Measurements from ENCODE around the gene SLC39A10. TPM values are rescaled to one million over a fixed set of nuclear protein-coding genes. Genes with fewer than 3 reads are reported as not detected.

SLC39A10 gene
- total RNA-seq, 1 donor from 2014 or later: 37.4 TPM

- Mint-ChIP-seq H3K27me3 (ENCODE audit: unreplicated experiment) (no peaks in the 10 kb centered on the region), H3K4me1 (ENCODE audit: unreplicated experiment) (peaks cover 4% of the 10 kb centered on the region), H3K9me3 (ENCODE audit: unreplicated experiment) (no peaks in the 10 kb centered on the region), H3K4me3 (ENCODE audit: unreplicated experiment) (no peak overlapping the region), H3K36me3 (ENCODE audit: unreplicated experiment) (no peaks in the 10 kb centered on the region), H3K27ac (ENCODE audit: unreplicated experiment) (no peak overlapping the region)
- TF ChIP-seq CTCF (IDR thresholded peaks at IDR 0.05): no peak
- DNase-seq (ENCODE audit: extremely low spot score, unreplicated experiment): no peak
These were observed 8.2 kb upstream of the SLC39A10 start for GRCh38 chr2:195648787-195649186.

DNA sequence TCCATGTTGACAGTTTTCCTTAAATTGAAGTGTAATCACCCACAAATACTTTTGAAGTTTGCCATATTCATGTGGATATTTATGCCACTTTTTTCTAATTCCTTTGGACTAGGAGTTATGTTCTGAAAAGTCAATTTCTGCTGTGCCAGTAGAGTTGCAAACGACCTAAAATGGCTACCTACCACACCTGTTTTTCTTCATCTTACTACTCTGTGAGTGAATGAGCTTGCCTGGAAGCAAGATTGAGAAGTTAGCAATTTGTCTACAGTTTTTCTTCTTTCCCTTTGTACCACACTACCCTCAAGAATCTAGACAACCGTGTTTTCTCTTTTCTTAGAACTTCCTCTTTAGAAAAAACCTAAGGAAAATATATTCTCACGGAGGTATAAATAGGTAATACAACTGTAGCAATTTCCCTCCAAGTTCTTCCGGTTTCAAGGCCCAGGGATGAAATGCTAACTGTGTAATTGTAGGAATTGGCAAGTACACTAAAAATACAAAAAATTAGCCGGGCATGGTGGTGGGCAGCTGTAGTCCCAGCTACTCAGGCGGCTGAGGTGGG lies 7.3 kb upstream of the SLC39A10 start:
- peaks cover 4% of the 10 kb centered on the region for H3K4me1 Mint-ChIP-seq (ENCODE audit: unreplicated experiment)
- DNase-seq (ENCODE audit: extremely low spot score, unreplicated experiment): no peak
- H3K9me3 Mint-ChIP-seq (ENCODE audit: unreplicated experiment): no peaks in the 10 kb centered on the region
- no peak for TF ChIP-seq CTCF (IDR thresholded peaks at IDR 0.05)
- H3K36me3 Mint-ChIP-seq (ENCODE audit: unreplicated experiment): no peaks in the 10 kb centered on the region
- no peak overlapping the region for H3K27ac Mint-ChIP-seq (ENCODE audit: unreplicated experiment)
- no peak overlapping the region for H3K4me3 Mint-ChIP-seq (ENCODE audit: unreplicated experiment)
- H3K27me3 Mint-ChIP-seq (ENCODE audit: unreplicated experiment): no peaks in the 10 kb centered on the region

- no peak for TF ChIP-seq CTCF (IDR thresholded peaks at IDR 0.05)
- Mint-ChIP-seq H3K4me1 (ENCODE audit: unreplicated experiment) (peaks cover 4% of the 10 kb centered on the region), H3K9me3 (ENCODE audit: unreplicated experiment) (no peaks in the 10 kb centered on the region), H3K27me3 (ENCODE audit: unreplicated experiment) (no peaks in the 10 kb centered on the region), H3K27ac (ENCODE audit: unreplicated experiment) (no peak overlapping the region), H3K36me3 (ENCODE audit: unreplicated experiment) (no peaks in the 10 kb centered on the region), H3K4me3 (ENCODE audit: unreplicated experiment) (no peak overlapping the region)
- DNase-seq (ENCODE audit: extremely low spot score, unreplicated experiment): no peak
These were observed 6.0 kb upstream of the SLC39A10 start for GRCh38 chr2:195651046-195651445.

DNA sequence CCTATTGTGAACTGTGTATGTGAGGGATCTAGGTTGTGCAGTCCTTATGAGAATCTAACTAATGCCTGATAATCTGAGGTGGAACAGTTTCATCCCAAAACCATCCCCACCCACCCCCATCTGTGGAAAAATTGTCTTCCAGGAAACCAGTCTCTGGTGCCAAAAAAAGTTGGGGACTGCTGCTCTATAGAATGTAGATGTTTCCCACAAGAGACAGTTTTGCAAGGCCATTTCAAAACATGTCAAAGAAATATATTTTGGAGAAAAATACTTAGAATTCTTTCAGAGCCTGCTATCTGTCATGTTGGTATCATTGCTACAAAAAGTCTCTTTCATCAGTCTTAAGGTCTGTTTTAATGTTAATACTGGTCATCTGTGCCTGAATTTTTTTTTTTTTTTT lies 4.1 kb upstream of the SLC39A10 start:
- Mint-ChIP-seq H3K4me1 (ENCODE audit: unreplicated experiment) (peaks cover 10% of the 10 kb centered on the region), H3K27ac (ENCODE audit: unreplicated experiment) (no peak overlapping the region), H3K36me3 (ENCODE audit: unreplicated experiment) (no peaks in the 10 kb centered on the region), H3K9me3 (ENCODE audit: unreplicated experiment) (no peaks in the 10 kb centered on the region), H3K4me3 (ENCODE audit: unreplicated experiment) (no peak overlapping the region), H3K27me3 (ENCODE audit: unreplicated experiment) (no peaks in the 10 kb centered on the region)
- no peak for DNase-seq (ENCODE audit: extremely low spot score, unreplicated experiment)
- no peak for TF ChIP-seq CTCF (IDR thresholded peaks at IDR 0.05)

- no peak for TF ChIP-seq CTCF (IDR thresholded peaks at IDR 0.05)
- no peak for DNase-seq (ENCODE audit: extremely low spot score, unreplicated experiment)
- Mint-ChIP-seq H3K36me3 (ENCODE audit: unreplicated experiment) (no peaks in the 10 kb centered on the region), H3K4me1 (ENCODE audit: unreplicated experiment) (peaks cover 39% of the 10 kb centered on the region), H3K27ac (ENCODE audit: unreplicated experiment) (peak overlapping the region; percentile 96), H3K9me3 (ENCODE audit: unreplicated experiment) (no peaks in the 10 kb centered on the region), H3K4me3 (ENCODE audit: unreplicated experiment) (peak overlapping the region; percentile 90), H3K27me3 (ENCODE audit: unreplicated experiment) (no peaks in the 10 kb centered on the region)
These were observed 716 bp upstream of the SLC39A10 start for GRCh38 chr2:195656161-195656858.
